ENCODE measurements around the gene CRX. TPM values are rescaled to one million over a fixed set of nuclear protein-coding genes. Genes with fewer than 3 reads are reported as not detected.

The CRX gene
- total RNA-seq, 1 experiment from 2014 or later, result not detected

GRCh38 chr19:47891923-47892666 lies 70.4 kb downstream of the CRX start:
- intact Hi-C loops (cut with micrococcal nuclease; ENCODE audit: unreplicated experiment), result no loop called here
- H3K27me3 Mint-ChIP-seq (ENCODE audit: insufficient read depth, unreplicated experiment), result no peaks in the 10 kb centered on the region
- Histone ChIP-seq H3K4me3 (ENCODE audit: low read depth, low read length) (no peak overlapping the region), H3K4me1 (no peaks in the 10 kb centered on the region; the same call in 1 of the 2 replicates), H3K36me3 (ENCODE audit: control insufficient read depth, insufficient read depth, low read length) (no peaks in the 10 kb centered on the region), H3K9me3 (peaks cover 22% of the 10 kb centered on the region), H3K27me3 (replicated peaks; ENCODE audit: control insufficient read depth, insufficient read depth, low read length) (no peaks in the 10 kb centered on the region)
- no peaks in the 10 kb centered on the region for H3K4me1 Mint-ChIP-seq (ENCODE audit: low read depth, unreplicated experiment)
- H3K9me3 Mint-ChIP-seq (ENCODE audit: unreplicated experiment), result peaks cover 21% of the 10 kb centered on the region
- CTCF ChIA-PET, result interaction anchor here (0.6 to 1.1 kb wide), 2 partner anchors 23 to 46 kb away, joined by 4 to 5 read pairs; no protein-coding TSS in a partner anchor
- peaks cover 10% of the 10 kb centered on the region for H3K36me3 Mint-ChIP-seq (ENCODE audit: insufficient read depth, unreplicated experiment)
- no peak overlapping the region for H3K27ac Mint-ChIP-seq (ENCODE audit: unreplicated experiment)
- peak; percentile 28 to 51 for DNase-seq
- BruUV-seq (replicated peaks), result no TSS peak
- TF ChIP-seq, protein P1, sequence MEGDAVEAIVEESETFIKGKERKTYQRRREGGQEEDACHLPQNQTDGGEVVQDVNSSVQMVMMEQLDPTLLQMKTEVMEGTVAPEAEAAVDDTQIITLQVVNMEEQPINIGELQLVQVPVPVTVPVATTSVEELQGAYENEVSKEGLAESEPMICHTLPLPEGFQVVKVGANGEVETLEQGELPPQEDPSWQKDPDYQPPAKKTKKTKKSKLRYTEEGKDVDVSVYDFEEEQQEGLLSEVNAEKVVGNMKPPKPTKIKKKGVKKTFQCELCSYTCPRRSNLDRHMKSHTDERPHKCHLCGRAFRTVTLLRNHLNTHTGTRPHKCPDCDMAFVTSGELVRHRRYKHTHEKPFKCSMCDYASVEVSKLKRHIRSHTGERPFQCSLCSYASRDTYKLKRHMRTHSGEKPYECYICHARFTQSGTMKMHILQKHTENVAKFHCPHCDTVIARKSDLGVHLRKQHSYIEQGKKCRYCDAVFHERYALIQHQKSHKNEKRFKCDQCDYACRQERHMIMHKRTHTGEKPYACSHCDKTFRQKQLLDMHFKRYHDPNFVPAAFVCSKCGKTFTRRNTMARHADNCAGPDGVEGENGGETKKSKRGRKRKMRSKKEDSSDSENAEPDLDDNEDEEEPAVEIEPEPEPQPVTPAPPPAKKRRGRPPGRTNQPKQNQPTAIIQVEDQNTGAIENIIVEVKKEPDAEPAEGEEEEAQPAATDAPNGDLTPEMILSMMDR (IDR thresholded peaks at IDR 0.05; ENCODE audit: insufficient read depth in 1 of 2, low read depth in 1 of 2, low read length in 1 of 2, severe bottlenecking in 1 of 2, unreplicated experiment in 1 of 2), result no peak
- H3K4me3 Mint-ChIP-seq (ENCODE audit: unreplicated experiment), result no peak overlapping the region
- POLR2A ChIA-PET, result no interaction called here

Other genes with a start within 250 kb of the CRX start
- not detected in 2 replicates for gene ZNF541, start 248.8 kb upstream of the CRX start, total RNA-seq (2022)
- gene BICRA, start 212.8 kb upstream of the CRX start, total RNA-seq (2022), result 34.3 and 38.8 TPM in 2 replicates
- gene EHD2, start 108.5 kb upstream of the CRX start, total RNA-seq (2022), result 13.3 and 14.6 TPM in 2 replicates
- 347 and 360 TPM in 2 replicates for gene NOP53, start 76.4 kb upstream of the CRX start, total RNA-seq (2022)
- 110 and 119 TPM in 2 replicates for gene SELENOW, start 43.2 kb upstream of the CRX start, total RNA-seq (2022)
- gene TPRX1, start 17.4 kb upstream of the CRX start, total RNA-seq (2022), result not detected in 2 replicates
- not detected in 2 replicates for gene TPRX2, start 37.3 kb downstream of the CRX start, total RNA-seq (2022)
- gene SULT2A1, start 64.4 kb downstream of the CRX start, total RNA-seq (2022), result 4.5 TPM in 2 replicates
- not detected in 2 replicates for gene BSPH1, start 170.2 kb downstream of the CRX start, total RNA-seq (2022)
- gene ELSPBP1, start 172.7 kb downstream of the CRX start, total RNA-seq (2022), result not detected in 2 replicates
- gene CABP5, start 222.1 kb downstream of the CRX start, total RNA-seq (2022), result not detected in 2 replicates

Measured in Caco-2 (cell line).